Measurements from ENCODE around the gene KRTAP10-8.
A peak's percentile ranks its signal among the peaks of the same experiment; 100 is the strongest.
"Not testable (repeated sequence)": the region's sequence is repeated elsewhere in the genome, so short reads cannot be mapped to it uniquely, and the experiment has no call there.

KRTAP10-8 gene

DNA sequence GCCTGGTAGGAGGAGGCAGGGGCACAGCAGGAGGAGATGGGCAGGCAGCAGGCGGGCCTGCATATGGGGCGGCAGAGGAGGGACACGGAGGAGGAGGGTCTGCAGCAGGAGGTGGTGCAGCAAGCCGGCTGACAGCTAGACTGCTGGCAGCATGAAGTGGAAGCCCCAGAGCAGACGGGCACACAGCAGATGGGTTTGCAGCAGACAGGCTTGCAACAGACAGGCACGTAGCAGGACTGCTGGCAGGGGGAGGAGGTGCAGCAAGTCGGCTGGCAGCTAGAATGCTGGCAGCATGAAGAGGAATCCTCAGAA, 32.1 kb upstream of the KRTAP10-8 start:
- DNase-seq, result no peak

DNA sequence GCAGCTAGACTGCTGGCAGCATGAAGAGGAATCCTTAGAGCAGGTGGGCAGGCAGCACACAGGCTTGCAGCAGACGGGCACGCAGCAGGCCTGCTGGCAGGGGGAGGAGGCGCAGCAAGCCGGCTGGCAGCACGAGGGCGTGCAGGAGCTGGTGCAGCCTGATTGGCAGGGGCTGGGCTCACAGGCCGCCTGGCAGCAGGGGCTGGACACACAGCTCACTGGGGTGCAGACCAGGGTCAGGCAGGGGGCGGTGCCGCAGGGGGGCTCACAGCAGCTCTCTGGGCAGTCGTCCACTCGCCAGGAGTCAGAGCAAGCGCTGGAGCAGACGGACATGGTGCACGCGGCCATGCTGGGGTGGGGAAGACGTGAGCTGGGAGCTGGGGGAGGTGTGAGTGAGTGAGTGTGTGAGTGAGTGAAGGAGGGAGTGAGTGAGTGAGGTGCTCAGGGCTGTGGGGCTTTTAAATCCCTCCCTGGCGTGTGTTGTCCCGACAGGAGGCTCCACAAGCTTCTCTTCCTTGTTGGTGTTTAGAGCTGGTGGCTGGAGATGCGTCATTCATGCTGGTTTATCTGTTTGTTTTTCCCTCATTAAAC, 31.6 kb upstream of the KRTAP10-8 start, which contains the start of gene KRTAP10-5:
TSS of gene KRTAP10-5 (minus strand) at position 374 of the 591 bp plus-strand sequence. CDS start at position 348, 26 bp downstream.
- DNase-seq, result peak; percentile 46

DNA sequence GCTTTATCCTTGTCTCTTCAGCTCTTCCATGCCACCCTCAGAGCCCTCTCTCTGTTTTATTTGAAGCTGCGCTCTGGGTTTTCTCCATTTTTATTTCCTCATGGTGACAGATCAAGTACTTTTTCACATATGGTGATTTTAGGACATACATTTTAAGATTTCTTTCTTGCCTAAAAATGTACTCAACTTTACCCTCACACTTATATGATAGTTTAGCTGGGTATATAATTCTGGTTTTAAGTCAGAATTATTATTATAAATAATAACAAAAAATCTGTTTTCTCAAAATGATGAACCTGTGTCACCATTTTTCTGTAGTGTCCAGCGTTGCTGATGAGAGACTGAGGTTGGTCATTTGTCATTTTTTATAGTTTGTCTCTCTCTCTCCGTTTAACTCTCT, 30.7 kb upstream of the KRTAP10-8 start:
- DNase-seq, result no peak

DNA sequence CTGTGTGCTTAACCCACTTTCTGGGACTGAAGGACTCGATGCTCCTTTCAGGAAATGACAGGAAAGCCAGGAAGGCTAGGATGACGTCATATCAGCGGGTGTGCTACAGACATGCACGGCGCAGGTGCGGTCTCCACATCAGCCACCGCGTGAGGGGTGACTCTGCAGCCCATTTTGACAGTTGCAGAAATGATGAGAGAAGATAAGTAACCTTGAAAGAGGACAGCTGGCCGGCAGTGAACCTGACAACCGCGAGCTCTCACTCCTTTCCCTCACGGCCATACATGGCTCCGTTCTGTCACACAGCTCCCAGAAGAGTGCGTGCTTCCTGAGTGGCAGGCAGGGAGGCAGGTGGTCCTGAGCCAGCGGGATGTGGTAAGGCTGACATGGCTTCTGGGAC, 29.8 kb upstream of the KRTAP10-8 start:
- no peak for DNase-seq

DNA sequence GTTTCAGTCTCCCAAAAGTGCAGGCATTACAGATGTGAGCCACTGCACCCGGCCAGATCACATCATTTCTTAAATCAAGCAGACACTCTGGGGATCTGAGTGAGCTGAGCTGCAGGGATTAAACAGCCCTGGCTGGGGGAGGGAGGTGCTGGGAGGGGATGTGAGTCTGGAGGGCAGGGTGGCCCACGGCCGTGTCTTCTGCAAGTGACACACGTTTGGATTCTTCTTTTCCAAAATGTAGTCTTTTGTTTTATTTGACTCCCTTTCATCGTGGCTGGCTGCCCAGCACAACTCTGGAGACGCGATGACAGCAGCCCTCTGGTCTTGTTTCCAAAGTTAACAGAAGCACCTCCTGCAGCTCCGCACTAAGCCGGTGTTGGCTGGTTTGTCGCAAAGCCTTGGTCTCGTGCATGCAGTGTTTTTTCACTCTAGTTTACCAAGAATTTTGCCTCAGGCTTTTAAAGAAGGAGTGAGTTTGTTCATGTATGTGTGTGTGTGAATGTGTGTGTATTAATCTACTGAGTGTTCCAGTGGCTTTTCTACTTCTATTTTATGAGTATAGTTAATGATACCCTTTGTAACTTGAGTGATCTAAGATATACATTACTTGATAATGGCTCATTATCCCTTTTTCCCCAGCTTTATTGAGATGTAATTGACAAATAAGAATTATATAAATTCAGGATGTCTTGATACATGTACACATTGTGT, 28.6 kb upstream of the KRTAP10-8 start:
- DNase-seq, result no peak

DNA sequence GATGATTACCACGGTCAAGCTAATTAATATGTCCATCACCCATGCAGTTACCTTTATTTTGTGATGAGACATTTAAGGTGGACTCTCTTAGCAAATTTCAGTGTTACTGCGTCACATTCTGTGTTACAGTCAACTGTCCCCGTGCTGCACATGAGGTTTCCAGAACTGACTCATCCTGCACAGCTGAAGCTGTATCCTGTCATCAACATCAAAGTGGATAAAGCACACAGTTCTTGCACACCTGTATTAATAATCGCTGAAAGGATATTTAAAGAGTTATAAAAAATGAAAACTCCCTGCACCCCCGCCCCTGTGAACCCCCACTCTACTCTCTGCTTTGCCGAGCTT, 28.1 kb upstream of the KRTAP10-8 start:
- no peak for DNase-seq

DNA sequence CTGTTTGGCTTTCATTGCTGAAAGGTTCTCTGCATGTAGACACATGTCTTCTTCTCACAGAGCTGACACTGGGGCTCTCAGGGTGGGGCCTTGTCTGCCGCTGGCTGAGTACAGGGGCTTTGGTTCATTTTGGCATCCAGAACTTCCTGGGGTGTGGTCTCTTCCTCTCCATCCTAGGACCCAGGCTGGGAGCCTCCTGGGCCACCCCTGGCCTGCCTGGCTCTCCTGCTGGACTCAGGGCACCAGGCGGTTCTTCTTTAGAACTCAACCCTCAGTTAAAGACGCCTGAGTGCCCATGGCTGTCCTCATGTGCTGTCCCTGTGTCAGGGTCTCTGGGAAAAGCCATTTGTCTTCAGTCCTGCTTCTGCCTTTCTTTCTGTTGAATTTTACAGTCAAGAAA, 26.0 kb upstream of the KRTAP10-8 start:
- no peak for DNase-seq

DNA sequence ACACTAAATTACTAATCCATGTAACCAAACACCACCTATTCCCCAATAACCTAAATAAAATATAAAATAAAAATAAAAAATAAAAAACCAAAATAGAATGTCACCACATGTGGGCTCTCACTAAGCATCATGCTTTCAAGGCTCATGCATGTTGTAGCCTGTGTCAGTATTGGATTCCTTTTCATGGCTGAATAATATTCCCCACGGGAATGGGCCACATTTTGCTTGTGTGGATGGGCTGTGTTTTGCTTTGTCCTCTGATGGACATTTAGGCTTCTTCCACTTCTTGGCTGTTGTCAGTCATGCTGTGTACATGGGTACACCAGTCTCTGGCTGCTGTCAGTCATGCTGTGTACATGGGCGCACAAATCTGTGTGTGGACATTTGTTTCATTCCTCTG, 22.8 kb upstream of the KRTAP10-8 start:
- DNase-seq, result no peak

DNA sequence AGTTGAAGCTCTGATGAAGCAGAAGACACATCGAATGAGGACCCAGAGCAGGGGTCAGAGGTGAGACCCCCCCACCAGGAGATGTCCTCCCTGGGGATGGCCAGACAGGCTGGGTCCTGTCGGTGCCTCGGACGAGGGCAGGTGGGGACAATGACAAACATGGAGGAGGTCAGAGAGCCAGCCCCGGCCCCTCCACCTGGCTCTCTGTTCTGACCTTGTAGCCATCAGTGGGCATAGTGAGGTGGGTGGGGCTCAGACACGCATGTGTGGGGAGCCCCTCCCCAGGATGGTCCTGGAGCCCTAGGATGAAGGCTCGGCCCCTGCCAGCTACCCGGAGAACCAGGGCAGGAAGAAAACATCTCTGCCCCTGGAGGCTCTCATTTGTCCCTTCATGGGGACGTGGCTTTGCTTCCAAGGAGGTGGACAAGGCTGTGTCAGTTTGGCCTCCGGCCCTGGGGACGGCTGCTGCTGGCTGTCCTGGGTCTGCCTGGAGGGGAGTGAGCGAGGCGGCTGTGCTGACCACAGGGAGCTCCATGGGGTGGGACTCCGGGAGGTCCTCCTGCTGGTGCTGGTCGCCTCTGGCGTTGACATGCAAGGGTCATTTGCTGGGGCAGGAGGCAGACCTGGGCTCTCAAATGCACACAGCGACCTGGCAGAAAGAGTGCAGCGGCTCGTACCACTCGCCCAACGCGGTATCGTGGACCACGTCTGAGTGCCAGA, 22.1 kb upstream of the KRTAP10-8 start:
- no peak for DNase-seq

DNA sequence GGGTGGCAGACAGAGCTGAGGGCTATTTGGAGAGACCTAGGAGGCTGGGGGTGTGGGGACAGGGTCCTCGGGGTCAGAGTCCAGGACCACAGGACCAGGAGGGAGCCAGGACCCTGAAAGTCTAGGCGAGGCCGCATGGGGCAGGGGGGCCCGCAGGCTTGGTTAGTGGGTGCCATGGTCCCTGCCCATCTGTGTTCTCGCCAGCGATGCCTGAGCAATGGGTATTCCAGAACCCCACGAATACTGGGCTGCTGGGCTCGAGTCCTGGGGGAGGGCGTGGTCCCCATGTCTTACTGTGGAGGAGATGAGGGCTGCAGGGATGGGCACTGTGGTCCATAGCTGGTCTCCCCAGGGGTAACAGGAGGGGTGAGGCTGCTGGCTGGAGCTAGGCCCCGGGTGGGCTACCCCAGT, 21.6 kb upstream of the KRTAP10-8 start:
- no peak for DNase-seq

DNA sequence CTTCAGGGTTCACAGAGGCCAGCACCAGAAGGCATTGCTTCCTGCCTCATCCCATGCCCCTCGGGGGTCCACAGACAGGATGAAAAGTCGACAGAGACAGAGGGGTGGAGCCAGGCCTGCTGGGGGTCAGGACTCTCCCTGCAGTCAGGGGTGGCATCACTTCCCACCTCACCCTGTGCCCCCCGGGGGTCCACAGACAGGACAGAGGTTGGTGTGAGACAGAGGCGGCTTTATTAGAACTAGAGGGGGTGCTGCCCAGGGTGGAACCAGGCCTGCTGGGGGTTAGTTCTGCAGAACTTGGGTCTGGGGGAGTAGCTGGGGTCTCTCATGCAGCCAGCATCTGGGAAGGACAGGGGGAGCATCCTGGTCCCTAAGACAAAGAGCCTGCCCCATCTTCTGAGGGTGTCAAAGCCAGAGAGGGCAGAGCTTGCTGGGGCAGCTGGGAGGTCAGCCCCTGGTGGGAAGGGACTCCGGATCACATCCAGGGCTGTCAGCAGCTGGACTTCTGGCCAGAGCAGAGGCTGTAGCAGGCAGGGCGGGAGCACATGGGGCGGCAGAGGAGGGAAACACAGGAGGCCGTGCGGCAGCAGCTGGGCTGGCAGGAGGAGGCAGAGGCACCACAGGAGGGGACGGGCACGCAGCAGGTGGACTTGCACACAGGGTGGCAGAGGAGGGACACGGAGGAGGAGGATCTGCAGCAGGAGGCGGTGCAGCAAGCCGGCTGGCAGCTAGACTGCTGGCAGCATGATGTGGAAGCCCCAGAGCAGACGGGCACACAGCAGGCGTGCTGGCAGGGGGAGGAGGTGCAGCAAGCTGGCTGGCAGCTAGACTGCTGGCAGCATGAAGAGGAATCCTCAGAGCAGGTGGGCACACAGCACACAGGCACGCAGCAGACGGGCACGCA, 20.7 kb upstream of the KRTAP10-8 start:
- peak; percentile 36 for DNase-seq

DNA sequence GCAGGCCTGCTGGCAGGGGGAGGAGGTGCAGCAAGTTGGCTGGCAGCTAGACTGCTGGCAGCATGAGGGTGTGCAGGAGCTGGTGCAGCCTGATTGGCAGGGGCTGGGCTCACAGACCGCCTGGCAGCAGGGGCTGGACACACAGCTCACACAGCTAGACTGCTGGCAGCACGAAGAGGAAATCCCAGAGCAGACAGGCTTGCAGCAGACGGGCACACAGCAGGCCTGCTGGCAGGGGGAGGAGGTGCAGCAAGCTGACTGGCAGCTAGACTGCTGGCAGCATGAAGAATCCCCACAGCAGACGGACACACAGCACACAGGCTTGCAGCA, 20.1 kb upstream of the KRTAP10-8 start:
- DNase-seq, result not testable (repeated sequence)

DNA sequence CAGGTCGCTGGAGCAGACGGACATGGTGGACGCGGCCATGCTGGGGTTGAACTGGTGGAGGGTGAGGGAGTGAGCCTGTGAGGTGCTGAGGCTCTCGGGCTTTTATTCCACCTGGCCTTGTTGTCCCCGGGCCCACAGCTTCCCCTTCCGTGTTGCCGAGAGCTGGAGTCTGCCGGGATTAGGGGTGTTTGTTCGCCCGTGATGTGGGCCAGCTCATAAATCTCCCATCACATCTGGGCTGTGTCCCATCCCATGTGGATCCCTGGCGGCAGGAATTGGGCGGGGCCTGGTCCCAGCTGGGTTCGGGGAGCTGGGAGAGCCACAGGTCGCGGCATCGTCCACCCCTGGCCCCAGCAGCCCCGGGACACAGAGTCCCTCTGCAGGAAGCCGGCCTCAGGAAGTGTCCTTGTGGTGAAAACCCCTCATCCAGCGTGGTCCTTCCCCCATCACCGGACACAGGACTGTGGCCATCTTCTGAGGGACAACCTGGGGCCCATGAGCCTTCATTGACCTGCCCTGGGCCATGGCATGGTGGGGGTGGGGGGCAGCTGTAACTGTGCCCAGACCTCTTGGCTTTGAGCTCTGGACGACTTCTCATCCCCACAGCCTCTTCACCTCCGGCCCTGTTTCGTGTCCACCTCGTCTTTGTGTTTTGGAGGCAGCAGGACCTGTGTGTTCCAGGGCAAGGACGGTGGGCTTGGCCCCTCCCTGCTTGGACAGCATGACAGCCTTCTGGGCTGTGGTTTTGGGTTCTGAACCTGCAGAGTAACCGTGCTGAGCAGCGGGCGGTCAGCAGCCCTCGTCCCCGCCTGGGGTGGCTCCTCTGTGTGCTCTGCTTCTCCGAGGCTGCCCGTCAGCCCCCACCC, 19.2 kb upstream of the KRTAP10-8 start, which contains the start of gene KRTAP10-6:
TSS of gene KRTAP10-6 (minus strand) at position 60 of the 866 bp plus-strand sequence. CDS start at position 39, 21 bp downstream.
- DNase-seq, result no peak

DNA sequence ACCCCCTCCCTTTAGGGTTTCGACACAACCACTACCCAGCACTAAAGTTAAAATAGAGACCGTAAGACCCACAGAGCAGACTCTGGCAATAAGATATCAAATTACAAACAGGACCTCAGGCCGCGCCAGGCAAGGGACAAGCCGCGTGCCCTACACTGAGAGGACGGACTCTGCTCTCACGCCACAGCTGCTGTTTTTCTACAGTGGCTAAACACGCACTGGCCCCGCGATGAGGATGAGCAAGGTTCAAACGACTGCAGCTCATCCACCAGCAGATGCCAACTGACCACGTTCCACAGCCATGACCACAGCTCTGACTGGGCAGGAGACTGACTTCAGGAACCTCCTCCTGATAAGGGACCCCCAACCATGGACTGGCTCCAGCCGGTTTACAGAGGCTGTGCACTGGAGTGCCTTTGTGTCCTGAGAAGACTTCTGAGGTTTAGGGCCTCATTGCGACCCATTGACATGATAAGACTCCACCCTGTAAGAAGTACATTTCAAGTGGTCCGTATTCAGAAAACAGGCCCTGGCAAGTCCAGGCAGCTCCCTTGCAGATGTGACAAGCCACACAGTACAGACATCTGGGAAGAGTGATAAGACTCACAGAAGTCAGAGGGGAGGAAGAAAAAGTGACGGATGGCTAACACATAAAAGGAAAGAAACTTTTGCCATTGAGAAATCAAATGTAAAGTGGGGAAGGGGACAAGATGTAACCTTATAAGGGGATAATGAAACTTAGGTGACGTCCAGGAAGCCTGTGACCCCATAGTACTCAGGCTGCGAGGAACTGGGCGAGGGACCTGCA, 18.1 kb upstream of the KRTAP10-8 start:
- DNase-seq, result peak; percentile 10

DNA sequence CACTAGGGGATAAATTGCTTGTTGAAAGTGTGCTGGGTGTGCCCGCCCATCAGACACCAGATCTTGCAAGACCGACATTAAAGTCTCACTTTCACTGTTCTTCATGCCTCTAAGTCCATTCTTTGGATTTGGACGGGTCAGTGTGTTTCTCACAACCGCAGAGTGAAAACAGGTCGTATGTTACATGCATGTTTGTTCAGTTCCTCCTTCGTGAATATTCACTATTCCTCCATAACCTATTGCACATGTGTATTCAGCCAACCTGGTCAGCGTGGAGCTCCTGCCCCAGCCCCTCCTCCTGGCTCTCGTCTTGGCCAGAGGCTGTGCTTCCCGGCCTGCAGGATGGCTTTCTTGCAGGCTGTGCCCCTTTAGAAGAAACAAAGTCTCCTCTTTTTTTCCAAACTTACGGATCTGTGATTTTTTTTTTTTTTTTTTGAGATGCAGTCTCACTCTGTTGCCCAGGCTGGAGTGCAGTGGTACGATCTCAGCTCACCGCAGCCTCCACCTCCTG, 17.4 kb upstream of the KRTAP10-8 start:
- no peak for DNase-seq

DNA sequence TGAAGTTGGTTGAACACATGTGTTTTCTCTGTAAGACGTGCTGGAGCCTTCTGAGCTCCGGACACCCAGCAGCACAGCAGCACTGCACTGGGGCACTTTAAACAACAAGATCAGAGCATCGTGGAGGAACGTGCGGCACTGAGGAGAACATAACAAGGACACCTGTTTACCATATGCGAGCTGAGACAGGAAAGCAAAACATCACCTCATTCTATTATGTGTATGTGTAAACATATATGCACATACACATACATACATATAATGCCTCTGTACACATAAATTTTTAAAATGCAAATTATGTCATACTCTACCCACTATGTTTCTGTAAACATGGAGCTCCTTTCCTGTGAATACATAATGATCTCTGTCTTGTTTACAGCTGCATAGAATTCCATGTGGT, 16.4 kb upstream of the KRTAP10-8 start:
- no peak for DNase-seq

DNA sequence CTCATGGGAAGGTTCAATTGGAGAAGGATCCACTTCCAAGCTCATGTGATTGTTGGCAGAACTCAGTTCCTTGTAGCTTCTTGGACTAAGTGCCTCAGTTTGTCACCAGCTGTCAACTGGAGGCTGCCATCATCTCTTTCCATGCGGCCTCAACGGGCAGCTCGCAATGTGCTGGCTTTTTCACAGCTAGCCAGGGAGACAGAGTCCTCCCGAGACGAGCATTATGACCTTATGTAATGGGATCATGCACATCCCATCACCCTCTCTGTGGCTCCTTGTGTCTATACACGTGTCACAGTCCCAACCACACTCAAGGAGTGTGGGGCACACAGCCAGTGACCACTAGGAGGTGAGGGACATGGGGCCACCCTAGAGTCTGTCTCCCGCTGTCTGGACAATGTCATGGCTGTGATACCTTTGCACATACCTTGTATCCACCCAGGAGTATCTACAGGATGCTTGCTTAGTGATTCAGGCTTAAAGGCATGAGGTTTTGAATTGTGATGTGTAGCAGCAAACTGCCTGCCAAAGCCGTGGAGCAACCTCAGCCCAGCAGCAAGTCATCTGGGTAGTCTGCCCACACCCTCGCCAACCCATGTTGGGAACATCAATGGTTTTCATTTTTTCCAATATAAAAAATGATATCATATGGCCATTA, 15.7 kb upstream of the KRTAP10-8 start:
- no peak for DNase-seq

DNA sequence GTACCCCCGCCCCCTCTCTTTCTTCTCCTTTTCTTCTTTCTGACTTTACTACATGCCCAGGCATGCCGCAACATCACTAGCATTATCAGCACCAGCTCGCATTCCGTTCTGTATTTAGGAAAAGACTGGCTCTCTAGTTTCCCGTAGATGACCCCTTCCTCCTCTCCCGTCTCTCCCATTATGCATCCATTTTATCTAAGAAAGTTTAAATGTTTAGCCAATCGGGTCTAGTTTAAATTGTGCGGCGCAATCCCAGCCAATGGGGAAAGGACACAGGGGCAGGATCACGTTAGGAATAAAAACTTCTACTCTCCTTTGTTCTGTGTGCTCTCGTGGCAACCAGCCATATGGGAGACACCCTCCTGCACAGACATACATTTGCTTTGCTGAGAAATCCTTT, 13.8 kb upstream of the KRTAP10-8 start:
- DNase-seq, result peak; percentile 19

DNA sequence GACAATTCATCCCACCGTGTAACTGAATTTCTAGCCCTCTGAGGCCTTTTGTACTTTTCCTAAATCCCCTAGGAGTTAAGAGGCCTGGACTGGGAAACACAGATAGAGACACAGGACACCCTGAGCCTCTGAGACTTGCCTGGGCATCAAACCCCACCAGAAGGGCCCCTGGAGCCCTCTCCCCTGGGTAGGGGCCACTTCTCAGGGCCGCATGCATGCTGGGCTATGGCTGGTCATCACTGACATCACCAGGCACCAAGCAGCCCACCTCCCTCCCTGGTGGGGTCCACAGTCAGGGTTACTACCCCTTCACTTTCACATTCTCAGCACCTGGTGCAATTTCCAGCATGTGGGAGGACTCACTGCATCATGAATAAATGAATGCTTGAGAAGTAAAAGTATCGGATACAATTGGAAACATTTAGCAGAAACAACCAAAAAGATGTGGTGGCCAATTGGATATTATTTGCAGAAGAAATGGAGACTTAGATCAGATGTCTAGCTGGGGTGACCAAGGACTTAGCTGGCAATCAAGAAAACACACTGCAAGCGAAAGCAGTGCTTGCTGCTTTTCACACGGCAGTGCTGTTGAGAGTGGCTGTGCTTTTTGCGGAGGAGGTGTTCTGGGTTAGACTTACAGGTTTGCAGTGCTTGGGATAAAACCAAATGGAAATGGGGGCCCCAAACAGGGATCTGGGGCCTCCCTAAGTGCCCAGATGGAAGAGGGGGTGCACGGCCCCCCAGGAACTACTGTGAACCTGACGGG, 12.4 kb upstream of the KRTAP10-8 start:
- no peak for DNase-seq

All from NCI-H2171 treated with DMSO at 0.1 percent for 48 hours (cell line).